ENCODE results near the gene ANO9. TPM values are rescaled to one million over a fixed set of nuclear protein-coding genes. Genes with fewer than 3 reads are reported as not detected.
A peak's percentile ranks its signal among the peaks of the same experiment; 100 is the strongest.

The ANO9 gene
- total and polyA plus RNA-seq, 9 donors: 0.12 to 11.4 (median 0.77) TPM

DNA sequence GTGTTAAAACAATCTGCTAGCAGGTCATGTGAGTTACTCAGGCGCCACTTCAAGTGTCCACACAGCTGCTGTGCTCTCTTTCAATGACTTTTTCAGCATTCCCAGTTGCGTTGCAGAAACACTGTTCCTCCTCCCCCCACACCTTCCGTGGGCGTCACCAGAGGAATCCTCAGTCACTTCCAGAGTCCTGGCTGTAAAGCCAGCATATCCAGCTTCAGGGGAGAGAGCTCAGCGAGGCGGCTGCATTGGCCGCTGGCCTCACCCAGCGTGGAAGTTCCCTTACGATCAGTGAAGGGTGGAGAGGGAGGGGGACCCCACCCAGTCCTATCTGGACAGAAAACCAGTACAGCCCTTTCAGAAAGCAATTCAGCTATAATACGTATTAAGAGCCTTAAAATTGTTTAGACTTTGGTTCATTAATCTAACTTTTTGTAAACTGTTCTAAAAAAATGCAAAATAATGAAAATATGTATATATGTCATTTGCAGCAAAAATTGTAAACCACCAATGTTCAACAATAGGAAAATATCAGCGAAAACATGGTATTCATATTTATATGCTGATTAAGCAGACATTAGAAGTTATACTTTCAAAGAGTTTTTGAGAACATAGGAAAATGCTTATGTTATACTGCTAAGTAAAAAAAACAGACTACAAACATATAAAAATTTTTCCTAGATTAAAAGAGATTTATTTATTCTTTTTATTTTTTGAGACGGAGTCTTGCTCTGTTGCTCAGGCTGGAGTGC lies 2.8 kb upstream of the ANO9 start:
- H3K27ac ChIP-seq: no peak overlapping the region
- no peaks in the 10 kb centered on the region for H3K36me3 ChIP-seq
- peaks cover 2% of the 10 kb centered on the region for H3K4me1 ChIP-seq (ENCODE audit: insufficient read depth)
- intact Hi-C loops (cut with DNase I): loop anchor here in 3 of 4 donors (5.0 kb wide), 3 partner anchors 68 to 207 kb away; partner anchors contain the start of genes IFITM2 (in 1 of the 3), PSMD13 (in 1 of the 3) and SIRT3 (in 1 of the 3)
- no peaks in the 10 kb centered on the region for H3K9me3 ChIP-seq
- no peaks in the 10 kb centered on the region for H3K27me3 ChIP-seq
- WGBS, 3 donors: 7 to 14% (median 10%) methylated on average over 12 of the region's 12 CpGs
- DNase-seq: peak in 1 of 5 donors; percentile 16
- no peak overlapping the region for H3K4me3 ChIP-seq
- TF ChIP-seq EP300 (IDR thresholded peaks at IDR 0.05) (no peak), POLR2A (IDR thresholded peaks at IDR 0.05) (no peak)
- TF ChIP-seq, protein P1, sequence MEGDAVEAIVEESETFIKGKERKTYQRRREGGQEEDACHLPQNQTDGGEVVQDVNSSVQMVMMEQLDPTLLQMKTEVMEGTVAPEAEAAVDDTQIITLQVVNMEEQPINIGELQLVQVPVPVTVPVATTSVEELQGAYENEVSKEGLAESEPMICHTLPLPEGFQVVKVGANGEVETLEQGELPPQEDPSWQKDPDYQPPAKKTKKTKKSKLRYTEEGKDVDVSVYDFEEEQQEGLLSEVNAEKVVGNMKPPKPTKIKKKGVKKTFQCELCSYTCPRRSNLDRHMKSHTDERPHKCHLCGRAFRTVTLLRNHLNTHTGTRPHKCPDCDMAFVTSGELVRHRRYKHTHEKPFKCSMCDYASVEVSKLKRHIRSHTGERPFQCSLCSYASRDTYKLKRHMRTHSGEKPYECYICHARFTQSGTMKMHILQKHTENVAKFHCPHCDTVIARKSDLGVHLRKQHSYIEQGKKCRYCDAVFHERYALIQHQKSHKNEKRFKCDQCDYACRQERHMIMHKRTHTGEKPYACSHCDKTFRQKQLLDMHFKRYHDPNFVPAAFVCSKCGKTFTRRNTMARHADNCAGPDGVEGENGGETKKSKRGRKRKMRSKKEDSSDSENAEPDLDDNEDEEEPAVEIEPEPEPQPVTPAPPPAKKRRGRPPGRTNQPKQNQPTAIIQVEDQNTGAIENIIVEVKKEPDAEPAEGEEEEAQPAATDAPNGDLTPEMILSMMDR (IDR thresholded peaks at IDR 0.05): no peak

DNA sequence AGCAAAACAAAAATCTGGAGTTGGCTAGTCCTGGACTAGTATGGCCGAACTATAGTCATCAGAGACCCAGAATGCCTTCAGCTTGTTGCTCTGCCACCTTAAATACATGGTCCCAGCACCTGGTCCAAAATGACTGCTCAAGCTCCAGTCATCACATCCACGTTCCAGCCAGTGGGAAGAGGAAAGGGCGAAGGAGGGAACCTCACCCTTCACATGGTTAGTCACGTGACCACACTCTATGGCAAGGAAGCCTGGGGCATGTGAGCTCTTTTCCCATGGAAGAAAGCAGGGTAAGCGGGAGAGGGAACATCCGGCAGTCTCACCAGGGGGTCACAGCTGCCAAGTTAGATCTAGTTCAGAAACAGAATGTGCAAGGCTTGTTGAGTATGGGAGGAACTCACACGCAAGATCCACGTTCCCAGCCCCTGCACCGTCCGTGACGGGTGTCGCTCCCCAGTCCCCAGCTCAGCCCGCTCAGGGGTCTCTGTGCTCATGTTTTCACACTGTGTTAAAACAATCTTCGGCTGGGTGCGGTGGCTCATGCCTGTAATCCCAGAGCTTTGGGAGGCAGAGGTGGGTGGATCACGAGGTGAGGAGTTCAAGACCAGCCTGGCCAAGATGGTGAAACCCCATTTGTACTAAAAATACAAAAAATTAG lies 1.9 kb upstream of the ANO9 start:
- Histone ChIP-seq H3K36me3 (no peaks in the 10 kb centered on the region), H3K27me3 (no peaks in the 10 kb centered on the region), H3K4me3 (no peak overlapping the region), H3K4me1 (ENCODE audit: insufficient read depth) (no peaks in the 10 kb centered on the region), H3K27ac (no peak overlapping the region), H3K9me3 (no peaks in the 10 kb centered on the region)
- WGBS, 3 donors: 55 to 61% (median 59%) methylated on average over 16 of the region's 16 CpGs
- DNase-seq: peak in 1 of 5 donors; percentile 12
- TF ChIP-seq, protein P1 (IDR thresholded peaks at IDR 0.05): no peak
- TF ChIP-seq EP300 (IDR thresholded peaks at IDR 0.05) (no peak), POLR2A (IDR thresholded peaks at IDR 0.05) (no peak)
- intact Hi-C loops (cut with DNase I): no loop called here

DNA sequence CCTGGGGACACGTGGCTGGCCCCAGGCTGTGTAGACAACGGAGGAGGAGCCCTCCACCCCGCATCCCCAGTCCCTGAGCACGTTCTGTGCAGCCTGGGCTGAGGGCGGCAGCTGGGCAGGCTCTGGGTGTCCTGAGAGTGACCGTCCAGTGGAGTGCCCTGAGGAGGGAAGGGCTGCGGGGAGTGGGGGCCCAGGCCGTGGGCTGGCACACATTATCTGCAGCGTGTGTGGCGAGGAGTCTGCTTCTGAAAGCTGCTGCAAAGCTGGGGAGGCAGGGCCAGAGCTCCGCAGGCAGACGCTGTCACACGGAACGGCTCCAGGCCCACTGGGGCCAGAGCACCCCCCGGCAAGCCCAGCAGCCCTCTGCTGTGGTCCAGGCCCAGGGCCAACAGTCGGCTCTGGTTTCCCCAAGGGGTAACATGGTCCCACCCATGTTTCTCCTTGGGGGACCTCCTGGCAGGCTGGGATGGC lies 835 bp upstream of the ANO9 start:
- peak in 1 of 5 donors; percentile 18 for DNase-seq
- Histone ChIP-seq H3K9me3 (no peaks in the 10 kb centered on the region), H3K4me3 (no peak overlapping the region), H3K36me3 (no peaks in the 10 kb centered on the region), H3K4me1 (ENCODE audit: insufficient read depth) (no peaks in the 10 kb centered on the region), H3K27me3 (no peaks in the 10 kb centered on the region), H3K27ac (no peak overlapping the region)
- WGBS, 3 donors: 16 to 40% (median 26%) methylated on average over 6 to 16 of the region's 16 CpGs
- intact Hi-C loops (cut with DNase I): no loop called here
- TF ChIP-seq POLR2A (IDR thresholded peaks at IDR 0.05) (no peak), EP300 (IDR thresholded peaks at IDR 0.05) (no peak)
- TF ChIP-seq, protein P1 (IDR thresholded peaks at IDR 0.05): no peak

DNA sequence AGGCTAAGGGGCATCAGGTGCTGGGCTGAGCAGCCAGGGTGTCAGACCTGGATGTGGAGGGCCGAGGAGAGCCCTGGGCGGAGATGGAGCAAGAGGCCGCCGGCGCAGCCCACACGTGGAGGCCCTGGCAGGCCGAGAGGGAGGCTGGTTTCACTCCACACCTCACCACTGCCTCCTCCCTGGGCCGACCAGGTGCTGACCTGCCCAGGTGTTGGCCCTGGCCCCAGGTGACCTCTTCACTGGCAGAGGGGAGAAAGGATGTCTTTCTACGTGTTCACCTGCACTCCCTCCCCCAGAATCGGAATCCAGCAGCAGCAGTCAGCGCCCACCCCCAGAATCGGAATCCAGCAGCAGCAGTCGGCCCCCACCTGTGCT lies 781 bp downstream of the ANO9 start:
- H3K4me3 ChIP-seq: no peak overlapping the region
- no peaks in the 10 kb centered on the region for H3K9me3 ChIP-seq
- TF ChIP-seq, protein P1 (IDR thresholded peaks at IDR 0.05): no peak
- TF ChIP-seq POLR2A (IDR thresholded peaks at IDR 0.05): no peak
- TF ChIP-seq EP300 (IDR thresholded peaks at IDR 0.05): no peak
- no peaks in the 10 kb centered on the region for H3K36me3 ChIP-seq
- 16 to 22% (median 22%) methylated on average over 13 of the region's 13 CpGs for WGBS, 3 donors
- no peaks in the 10 kb centered on the region for H3K27me3 ChIP-seq
- intact Hi-C loops (cut with DNase I): no loop called here
- peak in 1 of 5 donors; percentile 14 for DNase-seq
- H3K27ac ChIP-seq: no peak overlapping the region
- no peaks in the 10 kb centered on the region for H3K4me1 ChIP-seq (ENCODE audit: insufficient read depth)
